BLaER1 treated with 17β-estradiol and CSF1 and Interleukin-3, amounts not matched to agents 10 nM and 100 nM (cell line): Measurements from ENCODE around the gene NKX2-1.

Experiments used
- H3K27ac ChIP-seq, 11 experiments: shearing (Covaris generic); formaldehyde crosslinking; 2 replicates each; pipeline ENCODE4 v1.8.1; 2022
- H3K27me3 ChIP-seq, 11 experiments: shearing (Covaris generic); formaldehyde crosslinking; 2 replicates each; pipeline ENCODE4 v1.8.1; 2022
- H3K36me3 ChIP-seq, 11 experiments: shearing (Covaris generic); formaldehyde crosslinking; 2 replicates each; pipeline ENCODE4 v1.8.1; 2022
- H3K4me1 ChIP-seq, 10 experiments: shearing (Covaris generic); formaldehyde crosslinking; 2 replicates each; pipeline ENCODE4 v1.8.1; 2022
- H3K4me2 ChIP-seq, 11 experiments: shearing (Covaris generic); formaldehyde crosslinking; 2 replicates each; pipeline ENCODE4 v1.8.1; 2022
- H3K4me3 ChIP-seq, 10 experiments: shearing (Covaris generic); formaldehyde crosslinking; 2 replicates each; pipeline ENCODE4 v1.8.1; 2022
- H3K9ac ChIP-seq, 11 experiments: shearing (Covaris generic); formaldehyde crosslinking; 2 replicates each; pipeline ENCODE4 v1.8.1; 2022
- H3K9me3 ChIP-seq, 11 experiments: shearing (Covaris generic); formaldehyde crosslinking; replicated peaks in 1 of 11; 2 replicates each; pipeline ENCODE4 v1.8.1; 2022
- H4K20me1 ChIP-seq, 11 experiments: shearing (Covaris generic); formaldehyde crosslinking; 2 replicates each; pipeline ENCODE4 v1.8.1; 2022
- Cebpa-rat ChIP-seq, 11 experiments: shearing (Covaris generic); IDR thresholded peaks; 2 replicates each; pipeline ENCODE4 v1.8.1; 2022

NKX2-1 gene

GRCh38 chr14:36518031-36518585 is 1.9 kb downstream of the NKX2-1 start:
- H3K27ac ChIP-seq, result no peak overlapping the region
- no peaks in the 10 kb centered on the region for H4K20me1 ChIP-seq
- H3K4me1 ChIP-seq, result no peaks in the 10 kb centered on the region
- peaks cover 81 to 90% (median 85%) of the 10 kb centered on the region in 11 experiments for H3K9me3 ChIP-seq
- peaks cover 0 to 6% (median 0%) of the 10 kb centered on the region in 11 experiments; a peak in 6 of 22 replicates for H3K27me3 ChIP-seq
- no peak overlapping the region for H3K9ac ChIP-seq
- no peak overlapping the region for H3K4me2 ChIP-seq
- no peaks in the 10 kb centered on the region for H3K36me3 ChIP-seq
- H3K4me3 ChIP-seq, result peak overlapping the region in 1 of 10 experiments; percentile 28; a peak in 1 of 20 replicates
- TF ChIP-seq Cebpa-rat (IDR thresholded peaks at IDR 0.05), result no peak

- Histone ChIP-seq H3K9ac (no peak overlapping the region), H3K36me3 (no peaks in the 10 kb centered on the region), H4K20me1 (no peaks in the 10 kb centered on the region), H3K9me3 (peaks cover 80 to 89% (median 84%) of the 10 kb centered on the region in 11 experiments), H3K27ac (no peak overlapping the region), H3K4me1 (no peaks in the 10 kb centered on the region), H3K4me2 (no peak overlapping the region), H3K27me3 (peaks cover 0 to 6% (median 0%) of the 10 kb centered on the region in 11 experiments; a peak in 6 of 22 replicates), H3K4me3 (no peak overlapping the region)
- TF ChIP-seq Cebpa-rat (IDR thresholded peaks at IDR 0.05), result no peak
Measured at GRCh38 chr14:36517242-36518030, 2.6 kb downstream of the NKX2-1 start.

- Histone ChIP-seq H3K36me3 (no peaks in the 10 kb centered on the region), H3K9ac (no peak overlapping the region), H4K20me1 (no peaks in the 10 kb centered on the region), H3K4me3 (no peak overlapping the region), H3K27ac (no peak overlapping the region), H3K4me2 (no peak overlapping the region), H3K27me3 (peaks cover 0 to 10% (median 0%) of the 10 kb centered on the region in 11 experiments; a peak in 6 of 22 replicates), H3K4me1 (no peaks in the 10 kb centered on the region), H3K9me3 (peaks cover 73 to 84% (median 79%) of the 10 kb centered on the region in 11 experiments)
- no peak for TF ChIP-seq Cebpa-rat (IDR thresholded peaks at IDR 0.05)
Measured at GRCh38 chr14:36516719-36517241, 3.3 kb downstream of the NKX2-1 start.

- H3K36me3 ChIP-seq, result no peaks in the 10 kb centered on the region
- H3K4me2 ChIP-seq, result no peak overlapping the region
- no peaks in the 10 kb centered on the region for H4K20me1 ChIP-seq
- H3K9me3 ChIP-seq, result peaks cover 66 to 78% (median 73%) of the 10 kb centered on the region in 11 experiments
- no peak overlapping the region for H3K9ac ChIP-seq
- no peak overlapping the region for H3K27ac ChIP-seq
- no peak for TF ChIP-seq Cebpa-rat (IDR thresholded peaks at IDR 0.05)
- no peak overlapping the region for H3K4me3 ChIP-seq
- no peaks in the 10 kb centered on the region for H3K4me1 ChIP-seq
- H3K27me3 ChIP-seq, result peaks cover 0 to 10% (median 0%) of the 10 kb centered on the region in 11 experiments; a peak in 6 of 22 replicates
Measured at GRCh38 chr14:36515896-36516718, 3.9 kb downstream of the NKX2-1 start.

- peaks cover 58 to 69% (median 64%) of the 10 kb centered on the region in 11 experiments for H3K9me3 ChIP-seq
- no peak overlapping the region for H3K27ac ChIP-seq
- H3K27me3 ChIP-seq, result peaks cover 0 to 10% (median 0%) of the 10 kb centered on the region in 11 experiments; a peak in 6 of 22 replicates
- H3K9ac ChIP-seq, result no peak overlapping the region
- no peaks in the 10 kb centered on the region for H4K20me1 ChIP-seq
- no peak overlapping the region for H3K4me3 ChIP-seq
- H3K36me3 ChIP-seq, result no peaks in the 10 kb centered on the region
- H3K4me1 ChIP-seq, result no peaks in the 10 kb centered on the region
- no peak for TF ChIP-seq Cebpa-rat (IDR thresholded peaks at IDR 0.05)
- no peak overlapping the region for H3K4me2 ChIP-seq
Measured at GRCh38 chr14:36515105-36515593, 4.9 kb downstream of the NKX2-1 start.

- Histone ChIP-seq H3K4me2 (no peak overlapping the region), H3K27me3 (peaks cover 0 to 10% (median 0%) of the 10 kb centered on the region in 11 experiments; a peak in 6 of 22 replicates), H3K9ac (no peak overlapping the region), H3K4me1 (no peaks in the 10 kb centered on the region), H3K27ac (no peak overlapping the region), H3K36me3 (no peaks in the 10 kb centered on the region), H3K9me3 (peaks cover 51 to 63% (median 57%) of the 10 kb centered on the region in 11 experiments), H3K4me3 (no peak overlapping the region), H4K20me1 (no peaks in the 10 kb centered on the region)
- TF ChIP-seq Cebpa-rat (IDR thresholded peaks at IDR 0.05), result no peak
Measured at GRCh38 chr14:36514278-36515104, 5.5 kb downstream of the NKX2-1 start.

- Histone ChIP-seq H3K27ac (no peak overlapping the region), H3K36me3 (no peaks in the 10 kb centered on the region), H3K4me3 (no peak overlapping the region), H3K4me1 (no peaks in the 10 kb centered on the region), H3K9ac (no peak overlapping the region), H3K4me2 (no peak overlapping the region), H3K9me3 (peaks cover 48 to 59% (median 54%) of the 10 kb centered on the region in 11 experiments), H3K27me3 (peaks cover 0 to 11% (median 4%) of the 10 kb centered on the region in 11 experiments; a peak in 8 of 22 replicates), H4K20me1 (no peaks in the 10 kb centered on the region)
- no peak for TF ChIP-seq Cebpa-rat (IDR thresholded peaks at IDR 0.05)
Measured at GRCh38 chr14:36513451-36514277, 6.4 kb downstream of the NKX2-1 start.
